Measurements from ENCODE around the gene ZFP69B. TPM values are rescaled to one million over a fixed set of nuclear protein-coding genes. Genes with fewer than 3 reads are reported as not detected.

Gene ZFP69B
- polyA plus RNA-seq, 1 donor (not counting 4 experiments of a cell fraction or from before 2014, with no cell fraction given): 1.9 TPM

- no peaks in the 10 kb centered on the region for H3K79me2 ChIP-seq (ENCODE audit: control insufficient read depth, insufficient read depth, low read length)
- no peak for DNase-seq (ENCODE audit: low read depth, low spot score)
- no peaks in the 10 kb centered on the region for H3K4me1 ChIP-seq (ENCODE audit: control insufficient read depth, extremely low read depth, insufficient read depth, low read length)
- no peaks in the 10 kb centered on the region for H3K9me3 ChIP-seq (ENCODE audit: control insufficient read depth, low read depth, low read length)
- H3K36me3 ChIP-seq (ENCODE audit: control insufficient read depth in 2 of 2, extremely low read depth in 1 of 2, insufficient read depth in 2 of 2, low read length in 2 of 2): no peaks in the 10 kb centered on the region
- peak; percentile 51 for FAIRE-seq
- TF ChIP-seq, protein P1, sequence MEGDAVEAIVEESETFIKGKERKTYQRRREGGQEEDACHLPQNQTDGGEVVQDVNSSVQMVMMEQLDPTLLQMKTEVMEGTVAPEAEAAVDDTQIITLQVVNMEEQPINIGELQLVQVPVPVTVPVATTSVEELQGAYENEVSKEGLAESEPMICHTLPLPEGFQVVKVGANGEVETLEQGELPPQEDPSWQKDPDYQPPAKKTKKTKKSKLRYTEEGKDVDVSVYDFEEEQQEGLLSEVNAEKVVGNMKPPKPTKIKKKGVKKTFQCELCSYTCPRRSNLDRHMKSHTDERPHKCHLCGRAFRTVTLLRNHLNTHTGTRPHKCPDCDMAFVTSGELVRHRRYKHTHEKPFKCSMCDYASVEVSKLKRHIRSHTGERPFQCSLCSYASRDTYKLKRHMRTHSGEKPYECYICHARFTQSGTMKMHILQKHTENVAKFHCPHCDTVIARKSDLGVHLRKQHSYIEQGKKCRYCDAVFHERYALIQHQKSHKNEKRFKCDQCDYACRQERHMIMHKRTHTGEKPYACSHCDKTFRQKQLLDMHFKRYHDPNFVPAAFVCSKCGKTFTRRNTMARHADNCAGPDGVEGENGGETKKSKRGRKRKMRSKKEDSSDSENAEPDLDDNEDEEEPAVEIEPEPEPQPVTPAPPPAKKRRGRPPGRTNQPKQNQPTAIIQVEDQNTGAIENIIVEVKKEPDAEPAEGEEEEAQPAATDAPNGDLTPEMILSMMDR (optimal IDR thresholded peaks at IDR 0.05 in 1 of 3, IDR thresholded peaks at IDR 0.05 in 1 of 3, conservative IDR thresholded peaks at IDR 0.05 in 1 of 3; ENCODE audit: extremely low read depth in 1 of 3, insufficient read depth in 2 of 3, low read length in 3 of 3): peak; percentile 65 to 80 (median 65)
- no peak for TF ChIP-seq EZH2 (IDR thresholded peaks at IDR 0.05; ENCODE audit: low read length)
- no peak overlapping the region for H3K27ac ChIP-seq (ENCODE audit: control insufficient read depth, insufficient read depth, low read length)
- no peak overlapping the region for H3K4me3 ChIP-seq (ENCODE audit: control insufficient read depth in 2 of 3, extremely low read depth in 1 of 3, insufficient read depth in 2 of 3, low read depth in 1 of 3, low read length in 3 of 3)
- H3K9ac ChIP-seq (ENCODE audit: control insufficient read depth, extremely low read depth, insufficient read depth, low read length): no peak overlapping the region
- no peaks in the 10 kb centered on the region for H3K9me1 ChIP-seq (ENCODE audit: control insufficient read depth, extremely low read depth, insufficient read depth, low read length)
- no peak overlapping the region for H3K4me2 ChIP-seq (ENCODE audit: control insufficient read depth, extremely low read depth, insufficient read depth, low read depth, low read length)
- no peaks in the 10 kb centered on the region for H4K20me1 ChIP-seq (ENCODE audit: control insufficient read depth, extremely low read depth, insufficient read depth, low read length)
- no peaks in the 10 kb centered on the region for H3K27me3 ChIP-seq (ENCODE audit: control insufficient read depth, extremely low read depth, insufficient read depth, low read length)
- dilution Hi-C loops (cut with MboI; ENCODE audit: extremely low pct_ligation_motif_present, low sequenced_read_pairs): no loop called here
- H2AFZ ChIP-seq (ENCODE audit: control insufficient read depth, low read length): no peak overlapping the region
These were observed 11.8 kb upstream of the ZFP69B start for GRCh38 chr1:40438391-40439015.

- Histone ChIP-seq H3K9me3 (ENCODE audit: control insufficient read depth, low read depth, low read length) (no peaks in the 10 kb centered on the region), H3K27ac (ENCODE audit: control insufficient read depth, insufficient read depth, low read length) (no peak overlapping the region), H3K9ac (ENCODE audit: control insufficient read depth, extremely low read depth, insufficient read depth, low read length) (no peak overlapping the region), H3K4me1 (ENCODE audit: control insufficient read depth, extremely low read depth, insufficient read depth, low read length) (no peaks in the 10 kb centered on the region), H3K79me2 (ENCODE audit: control insufficient read depth, insufficient read depth, low read length) (no peaks in the 10 kb centered on the region), H4K20me1 (ENCODE audit: control insufficient read depth, extremely low read depth, insufficient read depth, low read length) (no peaks in the 10 kb centered on the region), H3K9me1 (ENCODE audit: control insufficient read depth, extremely low read depth, insufficient read depth, low read length) (no peaks in the 10 kb centered on the region), H3K27me3 (ENCODE audit: control insufficient read depth, extremely low read depth, insufficient read depth, low read length) (no peaks in the 10 kb centered on the region), H3K4me2 (ENCODE audit: control insufficient read depth, extremely low read depth, insufficient read depth, low read depth, low read length) (no peak overlapping the region), H3K36me3 (ENCODE audit: control insufficient read depth in 2 of 2, extremely low read depth in 1 of 2, insufficient read depth in 2 of 2, low read length in 2 of 2) (no peaks in the 10 kb centered on the region), H2AFZ (ENCODE audit: control insufficient read depth, low read length) (no peak overlapping the region), H3K4me3 (ENCODE audit: control insufficient read depth in 2 of 3, extremely low read depth in 1 of 3, insufficient read depth in 2 of 3, low read depth in 1 of 3, low read length in 3 of 3) (no peak overlapping the region)
- dilution Hi-C loops (cut with MboI; ENCODE audit: extremely low pct_ligation_motif_present, low sequenced_read_pairs): no loop called here
- DNase-seq (ENCODE audit: low read depth, low spot score): no peak
- TF ChIP-seq, protein P1 (optimal IDR thresholded peaks at IDR 0.05 in 1 of 3, IDR thresholded peaks at IDR 0.05 in 1 of 3, conservative IDR thresholded peaks at IDR 0.05 in 1 of 3; ENCODE audit: extremely low read depth in 1 of 3, insufficient read depth in 2 of 3, low read length in 3 of 3): no peak
- TF ChIP-seq EZH2 (IDR thresholded peaks at IDR 0.05; ENCODE audit: low read length): no peak
- no peak for FAIRE-seq
These were observed 11.0 kb upstream of the ZFP69B start for GRCh38 chr1:40439247-40439646.

Measured in keratinocyte (primary cell).